ENCODE measurements around the gene NME4.

DNA sequence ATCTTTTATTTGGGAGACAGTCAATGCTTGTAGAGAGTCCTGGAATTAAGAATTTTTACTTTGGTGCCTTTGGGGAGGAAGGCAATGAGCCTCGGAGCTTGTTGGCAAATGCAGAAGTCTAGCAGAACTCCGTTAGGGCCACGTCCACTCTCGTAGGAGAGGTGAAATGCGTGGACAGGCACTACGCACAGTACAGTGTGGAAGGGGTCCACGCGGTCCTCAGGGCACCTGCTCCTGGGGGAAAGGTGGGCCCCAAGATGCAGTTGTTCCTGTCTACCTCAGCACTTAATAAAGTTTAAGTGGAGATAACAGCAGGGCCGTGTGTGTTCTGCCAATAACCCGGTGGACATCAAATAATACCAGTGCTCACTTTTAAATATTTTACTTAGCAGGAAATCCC is 30.3 kb downstream of the NME4 start:
- TF ChIP-seq POLR2A (IDR thresholded peaks at IDR 0.05): no peak
- TF ChIP-seq, protein P1, sequence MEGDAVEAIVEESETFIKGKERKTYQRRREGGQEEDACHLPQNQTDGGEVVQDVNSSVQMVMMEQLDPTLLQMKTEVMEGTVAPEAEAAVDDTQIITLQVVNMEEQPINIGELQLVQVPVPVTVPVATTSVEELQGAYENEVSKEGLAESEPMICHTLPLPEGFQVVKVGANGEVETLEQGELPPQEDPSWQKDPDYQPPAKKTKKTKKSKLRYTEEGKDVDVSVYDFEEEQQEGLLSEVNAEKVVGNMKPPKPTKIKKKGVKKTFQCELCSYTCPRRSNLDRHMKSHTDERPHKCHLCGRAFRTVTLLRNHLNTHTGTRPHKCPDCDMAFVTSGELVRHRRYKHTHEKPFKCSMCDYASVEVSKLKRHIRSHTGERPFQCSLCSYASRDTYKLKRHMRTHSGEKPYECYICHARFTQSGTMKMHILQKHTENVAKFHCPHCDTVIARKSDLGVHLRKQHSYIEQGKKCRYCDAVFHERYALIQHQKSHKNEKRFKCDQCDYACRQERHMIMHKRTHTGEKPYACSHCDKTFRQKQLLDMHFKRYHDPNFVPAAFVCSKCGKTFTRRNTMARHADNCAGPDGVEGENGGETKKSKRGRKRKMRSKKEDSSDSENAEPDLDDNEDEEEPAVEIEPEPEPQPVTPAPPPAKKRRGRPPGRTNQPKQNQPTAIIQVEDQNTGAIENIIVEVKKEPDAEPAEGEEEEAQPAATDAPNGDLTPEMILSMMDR (IDR thresholded peaks at IDR 0.05): no peak

All from thyroid gland (tissue), 4 donors.